HG02884 (cell line): ENCODE measurements around the gene DNAJB13.

ENCODE experiments used
- ATAC-seq: cut with Tn5 transposase; IDR thresholded peaks from one replicate; pipeline ENCODE4 v1.9.1; 2021; ENCODE audit warnings: mild to moderate bottlenecking, moderate library complexity; ENCODE audit not compliant: unreplicated experiment

DNAJB13 gene

DNA sequence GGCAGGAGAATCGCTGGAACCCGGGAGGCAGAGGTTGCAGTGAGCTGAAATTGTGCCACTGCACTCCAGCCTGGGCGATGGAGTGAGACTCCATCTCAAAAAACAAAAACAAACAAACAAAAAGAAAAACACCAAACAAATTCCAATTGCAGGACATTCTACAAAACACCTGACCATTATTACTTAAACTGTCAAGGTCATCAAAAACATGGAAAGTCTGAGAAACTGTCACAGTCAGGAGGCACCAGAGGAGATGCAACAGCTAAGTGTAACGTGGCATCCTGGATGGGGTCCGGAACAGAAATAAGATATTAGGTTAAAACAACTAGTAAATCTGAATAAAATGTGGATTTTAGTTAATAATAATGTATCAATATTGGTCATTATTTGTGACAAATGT is 914 bp upstream of the DNAJB13 start:
- ATAC-seq, result no peak

GRCh38 chr11:73951797-73952196 is 971 bp downstream of the DNAJB13 start:
- no peak for ATAC-seq

GRCh38 chr11:73956876-73957653 is 6.2 kb downstream of the DNAJB13 start:
- ATAC-seq, result no peak

DNA sequence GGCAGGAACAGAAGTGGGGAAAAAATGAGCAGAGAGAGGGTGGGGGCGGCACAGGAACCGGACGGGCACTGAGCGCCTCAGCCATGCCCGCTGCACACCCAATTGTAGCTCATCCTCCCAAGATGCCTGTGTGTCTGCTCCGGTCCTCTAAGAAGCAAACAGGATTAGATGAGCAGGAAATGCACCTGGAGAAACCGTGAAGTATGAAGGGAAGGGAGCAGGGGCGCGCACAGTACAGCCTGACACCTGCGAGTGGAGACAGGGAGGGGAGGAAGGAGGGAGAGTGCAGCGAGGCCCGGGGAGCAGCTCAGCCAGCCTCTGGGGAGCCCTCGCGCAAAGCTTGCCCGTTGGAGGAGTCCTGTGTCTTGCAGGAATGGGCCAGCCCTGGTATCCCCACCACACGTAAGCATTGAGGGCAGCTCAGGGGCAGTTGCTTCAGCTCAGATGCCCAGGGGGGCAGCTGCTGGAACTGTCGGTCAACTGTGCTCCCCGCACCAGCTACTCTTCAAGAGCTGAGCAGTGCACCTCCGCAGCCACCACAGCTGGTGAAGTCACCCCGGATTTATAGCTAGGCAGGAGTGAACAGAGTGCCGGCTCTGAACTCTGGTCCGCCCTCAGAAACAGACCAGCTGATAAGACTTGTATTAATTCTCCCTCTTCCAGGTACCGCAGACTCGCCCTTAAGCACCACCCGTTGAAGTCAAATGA is 7.0 kb downstream of the DNAJB13 start:
- ATAC-seq, result no peak

- ATAC-seq, result no peak
These were observed 7.8 kb downstream of the DNAJB13 start for GRCh38 chr11:73958521-73959141.

DNA sequence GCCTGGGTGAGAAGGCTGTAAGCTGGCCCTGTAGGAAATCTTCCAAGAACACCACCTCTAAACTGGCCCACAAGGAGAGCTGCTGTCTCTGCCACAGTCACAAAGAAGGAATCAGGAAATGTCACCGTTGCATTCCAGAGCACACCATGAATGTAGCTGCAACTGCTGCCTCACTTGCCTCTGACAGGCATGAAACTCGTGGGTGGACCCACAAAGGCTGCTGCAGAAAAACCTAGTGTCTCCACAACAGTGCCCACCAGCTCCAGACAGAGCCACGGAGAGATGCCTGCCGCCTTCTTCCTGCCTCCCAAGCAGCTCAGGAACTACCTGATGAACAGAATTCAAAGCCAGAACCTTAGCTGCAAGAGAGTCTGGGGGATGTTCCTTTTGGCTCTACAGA is 10.5 kb downstream of the DNAJB13 start:
- ATAC-seq, result no peak

GRCh38 chr11:73962101-73962705 is 11.4 kb downstream of the DNAJB13 start:
- ATAC-seq, result no peak

DNA sequence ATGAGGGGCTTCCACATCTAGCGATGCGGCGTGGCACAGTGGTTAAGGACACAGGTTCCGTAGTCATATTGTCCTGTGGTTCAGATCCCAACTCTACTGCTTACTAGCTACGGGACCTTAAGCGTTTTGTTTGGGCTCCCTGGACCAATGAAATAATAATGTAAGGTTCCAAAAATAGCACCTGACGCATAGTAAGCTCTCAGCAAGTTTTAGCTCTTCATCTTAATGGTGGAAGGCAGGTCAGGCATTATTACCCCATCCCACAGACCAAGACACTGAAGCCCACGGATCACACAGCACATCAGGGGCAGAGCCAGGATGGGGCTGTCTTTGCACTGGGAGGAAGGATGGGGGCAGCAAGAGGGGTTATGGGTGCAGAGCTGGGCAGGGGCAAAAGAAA is 13.0 kb downstream of the DNAJB13 start:
- no peak for ATAC-seq

DNA sequence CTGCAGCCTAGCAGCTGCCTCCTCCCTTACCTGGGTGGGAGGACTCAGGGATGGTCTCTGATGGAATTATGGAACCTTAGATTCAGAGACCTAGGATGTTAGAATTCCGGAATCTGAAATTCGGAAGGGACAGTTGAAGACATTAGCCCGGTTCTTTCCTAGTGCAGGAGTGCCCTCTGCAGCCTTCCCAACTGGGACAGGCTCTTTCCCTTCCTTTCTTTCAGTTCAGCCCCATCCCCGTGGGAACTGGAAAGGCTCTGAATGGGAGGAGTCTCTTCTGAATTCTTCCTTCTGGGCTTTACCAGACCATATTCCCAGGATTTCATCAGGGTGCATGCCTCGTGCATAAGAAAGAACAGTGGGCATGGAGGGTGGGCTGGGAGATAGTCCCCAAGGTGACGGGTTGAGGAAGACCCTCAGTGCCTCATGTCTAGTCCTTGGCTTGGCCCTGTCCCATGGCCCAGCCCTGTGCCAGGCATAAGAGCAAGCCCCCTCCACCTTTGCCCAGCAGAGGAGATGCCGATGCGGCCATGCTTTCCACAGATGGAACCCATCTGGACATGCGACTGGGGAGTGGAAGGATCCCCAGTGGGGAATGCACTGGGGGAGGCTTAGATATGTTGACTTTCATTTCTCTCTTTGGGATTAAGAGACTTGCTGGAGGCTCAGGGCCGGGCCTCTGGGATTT is 14.4 kb downstream of the DNAJB13 start:
- no peak for ATAC-seq

DNA sequence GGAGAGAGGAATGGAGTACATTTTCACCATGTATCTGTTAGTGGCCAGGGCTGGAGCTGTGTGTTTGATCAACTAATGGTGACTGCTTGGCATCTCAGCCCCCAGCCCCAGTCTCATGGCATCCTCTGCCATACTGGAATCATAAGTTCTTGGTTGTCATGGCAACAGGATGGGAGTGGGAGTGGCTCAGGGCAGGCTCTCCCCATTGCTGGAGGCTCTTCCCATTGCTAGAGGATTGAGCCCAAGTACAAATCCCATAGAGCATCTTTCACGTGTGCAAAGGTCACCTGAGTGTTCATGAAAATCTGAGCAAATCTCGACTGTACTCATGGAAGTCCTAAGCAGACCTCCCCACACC is 14.9 kb downstream of the DNAJB13 start:
- ATAC-seq, result no peak

DNA sequence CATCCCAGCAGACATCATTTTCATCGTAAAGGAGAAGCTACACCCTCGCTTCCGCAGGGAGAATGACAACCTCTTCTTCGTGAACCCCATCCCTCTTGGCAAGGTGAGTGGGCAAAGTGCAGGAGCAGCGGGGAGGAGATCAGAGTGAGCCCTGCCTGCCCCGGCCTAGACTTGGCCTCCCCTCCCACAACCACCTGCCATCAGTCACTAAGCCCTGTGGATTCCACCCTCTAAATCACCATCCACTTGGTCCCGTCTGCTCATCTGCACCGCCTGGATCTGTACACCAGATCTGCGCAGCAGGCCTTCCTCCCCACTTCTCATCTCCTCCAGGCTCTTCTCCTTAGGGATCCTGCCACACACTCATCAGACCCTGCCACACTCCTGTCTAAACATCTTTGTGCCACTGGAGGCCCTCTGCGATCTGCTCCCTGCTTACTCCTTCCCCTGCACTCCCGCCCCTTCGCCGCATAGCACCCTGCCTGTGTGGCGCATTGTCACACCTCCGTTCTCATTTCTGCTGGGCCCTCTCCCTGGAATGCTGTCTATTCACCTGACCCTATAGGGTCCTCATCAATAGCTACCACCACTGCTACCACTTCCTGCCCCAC is 17.6 kb downstream of the DNAJB13 start:
- no peak for ATAC-seq

GRCh38 chr11:73969091-73969490 is 18.3 kb downstream of the DNAJB13 start:
- ATAC-seq, result no peak

- ATAC-seq, result no peak
These were observed 19.4 kb downstream of the DNAJB13 start for GRCh38 chr11:73969991-73970800.

GRCh38 chr11:73971175-73971719 is 20.4 kb downstream of the DNAJB13 start:
- ATAC-seq, result no peak

DNA sequence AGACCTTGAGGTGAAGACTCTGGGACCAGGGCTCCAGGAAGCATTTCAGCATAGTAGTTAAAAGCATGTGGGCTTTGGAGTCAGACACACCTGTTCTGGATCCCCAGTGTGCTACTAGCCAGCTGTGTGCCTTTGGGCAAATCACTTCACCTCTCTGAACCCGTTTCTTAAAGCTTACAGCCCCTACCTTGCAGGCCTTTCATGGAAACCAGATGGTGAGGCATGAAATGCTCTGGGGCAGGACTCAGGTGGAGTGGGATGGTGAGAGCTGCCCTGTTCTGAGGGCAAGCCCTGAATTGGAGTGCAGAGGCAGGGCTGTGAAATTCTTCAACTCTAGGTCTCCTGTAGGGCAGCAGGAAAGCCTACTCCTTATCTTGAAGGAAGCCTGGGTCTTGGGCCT is 21.4 kb downstream of the DNAJB13 start:
- ATAC-seq, result no peak

DNA sequence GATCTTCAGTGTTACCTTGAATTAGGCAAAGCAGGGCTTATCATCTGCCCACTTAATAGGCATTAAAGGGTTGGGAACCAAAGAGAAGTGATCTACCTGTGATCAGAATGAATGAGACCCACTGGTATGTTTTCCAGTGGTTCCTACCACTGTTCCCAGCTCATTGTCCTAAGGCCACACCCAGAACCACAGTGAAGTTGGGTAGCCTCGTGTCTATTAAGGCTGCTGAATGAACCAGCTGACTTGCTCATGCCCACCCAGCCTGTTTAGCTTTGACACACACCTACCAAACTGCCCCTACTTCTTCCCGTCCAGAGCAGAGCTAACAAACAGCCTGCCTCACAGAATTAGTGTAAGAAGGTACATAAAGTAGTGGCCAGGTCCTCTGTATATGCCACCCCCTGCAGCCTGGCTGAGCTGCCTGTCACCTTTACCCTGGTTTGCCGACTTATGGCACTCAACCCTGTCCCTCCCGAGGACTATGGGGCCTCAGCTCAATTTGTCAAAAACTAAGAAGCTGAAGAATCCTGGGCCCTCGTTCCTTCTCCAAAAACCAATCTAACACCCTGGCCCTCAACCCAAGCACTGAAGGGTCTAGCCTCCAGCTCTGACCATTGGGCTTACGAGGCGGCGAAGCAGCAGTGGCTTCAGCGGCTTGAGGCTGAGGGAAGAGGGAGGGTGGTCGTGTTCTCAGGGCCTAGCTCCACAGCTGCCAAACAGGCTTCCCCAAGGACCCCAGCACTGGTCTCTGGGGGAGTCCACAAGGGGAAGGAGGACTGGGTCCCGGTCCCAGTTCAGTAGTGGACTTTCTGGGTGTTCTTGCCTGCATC is 22.0 kb downstream of the DNAJB13 start:
- no peak for ATAC-seq

DNA sequence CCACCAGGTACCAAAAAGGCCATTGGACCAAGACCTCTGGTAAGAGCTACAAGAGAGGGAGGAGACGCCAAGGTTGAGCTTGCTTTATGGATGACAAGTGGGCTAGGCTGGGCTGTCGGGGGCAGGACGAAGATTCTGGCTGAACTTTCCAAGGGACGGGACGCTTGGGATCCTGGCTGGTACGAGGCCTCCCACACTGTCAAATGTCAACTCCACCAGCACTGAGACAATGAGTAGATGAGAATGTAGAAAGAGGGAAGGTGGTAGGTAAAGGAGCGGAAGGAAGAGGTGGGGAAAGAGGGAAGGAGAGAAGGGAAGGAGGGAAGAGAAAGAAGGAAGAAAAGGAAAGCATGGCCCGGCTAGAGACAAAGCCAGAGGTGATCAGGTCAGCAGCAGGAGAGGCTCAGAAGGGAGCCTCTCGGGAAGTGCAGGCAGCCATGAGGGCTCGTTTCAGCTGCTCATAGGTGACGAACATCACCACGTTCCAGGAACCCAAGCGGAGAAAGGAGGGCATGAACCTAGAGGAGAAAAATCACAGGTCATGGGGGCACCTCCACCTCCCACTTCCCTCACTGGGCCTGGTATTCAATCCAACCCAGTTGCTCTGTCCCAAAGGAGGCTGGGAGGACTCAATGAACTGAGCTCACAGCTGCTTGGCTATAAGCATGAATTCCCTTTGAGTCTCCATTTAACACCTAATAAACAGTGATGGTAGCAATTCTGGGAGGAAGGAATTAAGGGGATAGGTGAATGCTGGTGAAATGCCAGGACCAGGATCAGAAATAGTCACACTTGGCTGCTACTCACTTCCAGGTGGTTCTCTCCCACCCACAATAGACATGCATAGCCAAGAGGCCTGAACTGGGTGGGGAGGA is 24.0 kb downstream of the DNAJB13 start:
- ATAC-seq, result no peak

DNA sequence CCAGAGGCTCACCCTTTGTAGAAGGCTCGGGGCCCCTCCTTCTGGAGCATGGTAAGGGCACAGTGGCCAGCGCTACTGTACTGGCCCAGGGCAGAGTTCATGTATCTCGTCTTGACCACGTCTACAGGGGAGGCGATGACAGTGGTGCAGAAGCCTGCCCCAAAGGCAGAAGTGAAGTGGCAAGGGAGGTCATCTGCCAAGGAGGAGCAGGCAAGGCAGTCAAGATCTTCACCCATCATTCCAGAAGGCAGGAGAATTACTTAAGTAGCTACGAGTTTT is 24.6 kb downstream of the DNAJB13 start:
- no peak for ATAC-seq
